Measurements from ENCODE around the gene SHH. TPM values are rescaled to one million over a fixed set of nuclear protein-coding genes. Genes with fewer than 3 reads are reported as not detected.

SHH gene
- total and polyA plus RNA-seq, 2 of the 4 experiments (the other 2 are of a cell fraction), result under 0.01 to 0.03 TPM

DNA sequence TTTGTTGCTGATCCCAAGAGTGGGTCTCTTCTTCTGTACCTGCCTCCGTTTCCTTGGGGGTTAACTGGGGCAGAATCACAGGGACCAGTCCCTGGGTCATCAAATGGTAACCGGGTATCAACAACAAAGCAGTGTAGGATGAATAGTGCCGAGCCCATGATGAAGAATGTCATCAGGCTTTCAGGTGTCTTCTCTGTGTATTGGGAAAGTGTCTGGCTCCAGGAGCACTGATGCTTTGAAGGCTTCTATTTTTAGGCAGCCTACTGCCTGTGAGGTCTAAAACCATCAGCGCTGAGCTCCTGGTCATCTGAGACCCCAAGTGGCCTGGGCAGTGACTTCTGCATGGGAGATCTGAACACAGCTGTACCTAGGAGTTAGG is 48.2 kb upstream of the SHH start:
- Histone ChIP-seq H2AK9ac (replicated peaks; ENCODE audit: low read depth, low read length, poor library complexity) (no peak overlapping the region), H4K91ac (ENCODE audit: insufficient read depth, low read depth, low read length) (no peak overlapping the region), H4K5ac (ENCODE audit: low read depth, low read length) (no peak overlapping the region), H2AFZ (replicated peaks; ENCODE audit: low read length, poor library complexity) (no peak overlapping the region), H3K27me3 (ENCODE audit: control insufficient read depth, insufficient read depth, low read length) (no peaks in the 10 kb centered on the region), H3K79me1 (ENCODE audit: low read depth in 1 of 2, low read length in 2 of 2) (no peaks in the 10 kb centered on the region), H3K9ac (ENCODE audit: low read depth, low read length) (no peak overlapping the region), H4K20me1 (ENCODE audit: insufficient read depth, low read length) (no peaks in the 10 kb centered on the region), H2BK20ac (ENCODE audit: low read depth, low read length) (no peak overlapping the region), H3K4me1 (ENCODE audit: control insufficient read depth, insufficient read depth, low read length) (peaks cover 5% of the 10 kb centered on the region; the same call in 1 of the 2 replicates), H3K14ac (replicated peaks; ENCODE audit: low read depth, low read length) (no peak overlapping the region), H3K4ac (ENCODE audit: low read depth, low read length) (no peak overlapping the region), H3K18ac (ENCODE audit: low read depth, low read length) (no peak overlapping the region), H2BK120ac (ENCODE audit: low read depth, low read length) (no peak overlapping the region), H2BK15ac (ENCODE audit: low read depth, low read length) (no peak overlapping the region), H3K4me3 (ENCODE audit: insufficient read depth, low read depth, low read length) (no peak overlapping the region), H4K8ac (ENCODE audit: low read depth in 2 of 2, low read length in 2 of 2) (no peak overlapping the region), H3K4me2 (ENCODE audit: low read depth, low read length) (no peak overlapping the region), H3K27ac (ENCODE audit: insufficient read depth, low read length) (no peak overlapping the region), H2AK5ac (ENCODE audit: low read depth, low read length) (no peak overlapping the region), H3K23ac (ENCODE audit: low read depth, low read length) (no peak overlapping the region), H3K56ac (ENCODE audit: extremely low read depth, insufficient read depth, low read length) (no peak overlapping the region), H2BK5ac (ENCODE audit: low read depth, low read length, poor library complexity, severe bottlenecking) (no peak overlapping the region), H3K36me3 (ENCODE audit: control insufficient read depth, insufficient read depth, low read length) (no peaks in the 10 kb centered on the region), H3K9me3 (ENCODE audit: control insufficient read depth, insufficient read depth, low read length) (peaks cover 4% of the 10 kb centered on the region; the same call in 1 of the 2 replicates), H3K9me1 (ENCODE audit: insufficient read depth, low read length) (no peaks in the 10 kb centered on the region)
- TF ChIP-seq, protein P1, sequence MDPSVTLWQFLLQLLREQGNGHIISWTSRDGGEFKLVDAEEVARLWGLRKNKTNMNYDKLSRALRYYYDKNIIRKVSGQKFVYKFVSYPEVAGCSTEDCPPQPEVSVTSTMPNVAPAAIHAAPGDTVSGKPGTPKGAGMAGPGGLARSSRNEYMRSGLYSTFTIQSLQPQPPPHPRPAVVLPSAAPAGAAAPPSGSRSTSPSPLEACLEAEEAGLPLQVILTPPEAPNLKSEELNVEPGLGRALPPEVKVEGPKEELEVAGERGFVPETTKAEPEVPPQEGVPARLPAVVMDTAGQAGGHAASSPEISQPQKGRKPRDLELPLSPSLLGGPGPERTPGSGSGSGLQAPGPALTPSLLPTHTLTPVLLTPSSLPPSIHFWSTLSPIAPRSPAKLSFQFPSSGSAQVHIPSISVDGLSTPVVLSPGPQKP (IDR thresholded peaks at IDR 0.05; ENCODE audit: borderline replicate concordance, low read depth, low read length), result no peak
- TF ChIP-seq NFE2L2 (IDR thresholded peaks at IDR 0.05; ENCODE audit: low read depth, low read length) (no peak), BHLHE40 (IDR thresholded peaks at IDR 0.05; ENCODE audit: low read depth, low read length) (no peak), SMC3 (IDR thresholded peaks at IDR 0.05; ENCODE audit: low read depth, low read length) (no peak), RCOR1 (IDR thresholded peaks at IDR 0.05; ENCODE audit: insufficient replicate concordance, low read length) (no peak), MAZ (IDR thresholded peaks at IDR 0.05; ENCODE audit: borderline replicate concordance, low read depth, low read length) (no peak), RAD21 (IDR thresholded peaks at IDR 0.05; ENCODE audit: low read length) (no peak), FOS (IDR thresholded peaks at IDR 0.05; ENCODE audit: low read depth, low read length) (no peak), MXI1 (IDR thresholded peaks at IDR 0.05; ENCODE audit: borderline replicate concordance, low read depth, low read length) (no peak), CHD1 (IDR thresholded peaks at IDR 0.05; ENCODE audit: low read depth, low read length) (no peak), MAFK (IDR thresholded peaks at IDR 0.05; ENCODE audit: low read depth, low read length) (no peak)
- TF ChIP-seq, protein P2, sequence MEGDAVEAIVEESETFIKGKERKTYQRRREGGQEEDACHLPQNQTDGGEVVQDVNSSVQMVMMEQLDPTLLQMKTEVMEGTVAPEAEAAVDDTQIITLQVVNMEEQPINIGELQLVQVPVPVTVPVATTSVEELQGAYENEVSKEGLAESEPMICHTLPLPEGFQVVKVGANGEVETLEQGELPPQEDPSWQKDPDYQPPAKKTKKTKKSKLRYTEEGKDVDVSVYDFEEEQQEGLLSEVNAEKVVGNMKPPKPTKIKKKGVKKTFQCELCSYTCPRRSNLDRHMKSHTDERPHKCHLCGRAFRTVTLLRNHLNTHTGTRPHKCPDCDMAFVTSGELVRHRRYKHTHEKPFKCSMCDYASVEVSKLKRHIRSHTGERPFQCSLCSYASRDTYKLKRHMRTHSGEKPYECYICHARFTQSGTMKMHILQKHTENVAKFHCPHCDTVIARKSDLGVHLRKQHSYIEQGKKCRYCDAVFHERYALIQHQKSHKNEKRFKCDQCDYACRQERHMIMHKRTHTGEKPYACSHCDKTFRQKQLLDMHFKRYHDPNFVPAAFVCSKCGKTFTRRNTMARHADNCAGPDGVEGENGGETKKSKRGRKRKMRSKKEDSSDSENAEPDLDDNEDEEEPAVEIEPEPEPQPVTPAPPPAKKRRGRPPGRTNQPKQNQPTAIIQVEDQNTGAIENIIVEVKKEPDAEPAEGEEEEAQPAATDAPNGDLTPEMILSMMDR (conservative IDR thresholded peaks at IDR 0.05; ENCODE audit: low read depth, low read length), result no peak
- WGBS, 2 experiments (ENCODE audit: extremely low coverage in 2 of 2, insufficient read length in 1 of 2), result no CpG with 5 or more reads among the region's 4 CpGs
- CTCF ChIA-PET, result no interaction called here
- POLR2A ChIA-PET (ENCODE audit: unreplicated experiment), result no interaction called here
- BruUV-seq (replicated peaks), result no TSS peak
- intact Hi-C loops (cut with micrococcal nuclease), result no loop called here
- DNase-seq (no peak), ATAC-seq (ENCODE audit: low read depth) (no peak)
- in situ Hi-C loops (cut with MboI; ENCODE audit: low sequenced_read_pairs), result no loop called here
- dilution Hi-C loops (cut with HindIII; ENCODE audit: low sequenced_read_pairs, unreplicated experiment), result no loop called here
